ENCODE results near the gene NUP62.

NUP62 gene

GRCh38 chr19:49879243-49879963 is 49.9 kb downstream of the NUP62 start:
- no peak for DNase-seq

DNA sequence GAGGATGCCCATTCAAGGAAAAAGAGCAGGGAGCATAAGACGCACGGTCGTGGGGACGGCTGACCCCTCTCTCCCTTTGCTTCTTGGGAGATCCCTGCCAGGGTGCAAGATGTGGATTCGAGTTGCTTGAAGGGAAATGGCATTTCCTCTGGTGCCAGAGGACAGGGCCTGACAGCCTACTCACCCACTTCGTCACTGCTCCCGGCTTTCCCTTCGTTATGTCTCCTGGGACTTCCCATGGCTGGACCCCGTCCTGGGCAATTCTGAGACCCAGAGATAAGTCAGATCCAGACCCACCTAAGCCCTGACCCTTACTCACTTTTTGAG is 50.6 kb downstream of the NUP62 start:
- no peak for DNase-seq

DNA sequence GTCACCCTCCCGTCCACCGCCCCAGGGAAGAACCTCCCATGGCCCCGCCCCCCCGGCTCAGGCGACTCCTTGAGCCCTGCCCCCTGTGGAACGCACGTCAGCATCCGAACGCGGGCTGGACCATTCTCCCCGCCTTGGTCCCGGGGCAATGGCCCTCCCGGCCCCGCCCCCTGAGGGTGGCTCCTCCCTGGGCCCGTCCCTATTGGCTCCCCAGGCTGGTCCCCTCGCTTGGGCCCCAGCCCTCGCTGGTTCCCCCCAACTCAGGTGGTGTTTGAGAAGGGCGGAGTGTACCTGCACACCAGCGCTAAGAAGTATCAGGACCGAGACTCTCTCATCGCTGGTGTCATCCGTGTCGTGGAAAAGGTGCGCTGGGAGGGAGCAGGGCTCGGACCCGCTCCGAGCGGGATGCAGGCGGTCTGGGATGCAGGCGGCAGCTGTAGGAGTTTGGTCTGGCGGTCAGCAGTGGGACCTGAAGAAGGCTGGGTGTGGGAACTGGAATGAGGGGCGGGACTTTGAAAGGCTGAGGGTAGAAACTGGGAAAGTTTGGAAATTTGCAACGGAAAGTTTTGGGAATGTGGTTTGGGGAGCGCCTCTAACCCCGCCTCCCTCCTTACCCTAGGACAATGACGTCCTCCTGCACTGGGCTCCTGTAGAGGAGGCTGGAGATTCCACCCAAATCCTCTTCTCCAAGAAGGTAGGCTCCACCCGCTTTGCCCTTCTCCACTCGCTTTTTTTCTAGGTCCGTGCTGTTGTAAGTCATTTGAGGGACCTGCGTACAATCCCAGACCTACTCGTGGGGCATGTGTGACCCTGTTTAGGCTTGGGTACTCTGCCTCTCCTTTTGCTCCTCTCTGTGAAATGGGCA is 51.2 kb downstream of the NUP62 start:
- peak; percentile 86 for DNase-seq

GRCh38 chr19:49877020-49877878 is 52.1 kb downstream of the NUP62 start, which contains the start of the genes AKT1S1 and TBC1D17:
Gene AKT1S1 (minus strand): TSS chr19:49877355. CDS start chr19:49873295, 4,060 bp downstream.
Gene TBC1D17 (plus strand): TSS chr19:49877702. CDS start chr19:49877724, 22 bp downstream.
- DNase-seq: peak; percentile 99

DNA sequence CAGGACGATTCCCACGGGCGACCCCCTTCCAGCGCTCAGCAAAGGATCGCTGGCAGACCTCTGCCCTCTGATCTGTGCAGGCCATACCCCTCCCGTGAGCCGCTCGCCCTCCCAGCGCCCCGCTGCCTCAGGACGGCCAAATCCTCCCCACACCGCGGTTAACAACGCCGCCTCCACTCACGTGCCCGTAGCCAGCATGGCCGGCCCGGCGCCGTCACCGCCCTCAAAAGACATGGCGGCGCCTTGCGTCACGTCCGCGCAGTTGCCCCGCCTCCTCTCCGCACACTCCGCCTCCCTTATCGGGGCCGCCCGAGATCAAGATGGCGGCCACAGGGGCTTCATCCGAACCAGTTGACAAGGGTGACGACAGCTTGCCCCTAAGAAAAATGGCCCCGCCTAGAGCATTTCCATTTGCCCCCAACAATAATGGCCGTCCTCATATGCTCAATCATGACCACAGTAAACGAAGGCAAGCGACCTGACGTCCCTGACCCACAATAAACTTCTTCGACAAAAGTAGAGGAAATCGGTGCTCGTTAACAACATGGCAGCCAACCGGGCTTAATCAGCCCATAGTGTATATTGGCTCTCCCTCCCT is 52.8 kb downstream of the NUP62 start:
- peak; percentile 98 for DNase-seq

- peak; percentile 17 for DNase-seq
These were observed 53.4 kb downstream of the NUP62 start for GRCh38 chr19:49875857-49876421.

DNA sequence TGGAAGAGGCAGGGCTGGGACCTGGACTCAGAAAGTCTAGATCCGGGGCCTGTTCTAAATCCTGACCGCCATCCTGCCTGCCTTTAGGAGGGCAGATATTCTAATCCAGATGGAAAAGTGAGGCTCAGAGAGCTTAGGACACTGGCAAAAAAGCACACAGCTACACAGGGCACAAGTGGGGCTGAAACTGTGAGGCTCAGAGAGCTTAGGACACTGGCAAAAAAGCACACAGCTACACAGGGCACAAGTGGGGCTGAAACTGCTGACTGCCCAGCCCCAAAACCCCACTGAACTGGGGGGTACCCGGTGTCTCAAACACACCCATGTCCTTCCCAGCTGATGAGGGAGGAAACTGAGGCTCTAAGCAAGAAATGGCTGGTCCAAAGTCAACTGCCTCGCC is 54.1 kb downstream of the NUP62 start:
- no peak for DNase-seq

DNA sequence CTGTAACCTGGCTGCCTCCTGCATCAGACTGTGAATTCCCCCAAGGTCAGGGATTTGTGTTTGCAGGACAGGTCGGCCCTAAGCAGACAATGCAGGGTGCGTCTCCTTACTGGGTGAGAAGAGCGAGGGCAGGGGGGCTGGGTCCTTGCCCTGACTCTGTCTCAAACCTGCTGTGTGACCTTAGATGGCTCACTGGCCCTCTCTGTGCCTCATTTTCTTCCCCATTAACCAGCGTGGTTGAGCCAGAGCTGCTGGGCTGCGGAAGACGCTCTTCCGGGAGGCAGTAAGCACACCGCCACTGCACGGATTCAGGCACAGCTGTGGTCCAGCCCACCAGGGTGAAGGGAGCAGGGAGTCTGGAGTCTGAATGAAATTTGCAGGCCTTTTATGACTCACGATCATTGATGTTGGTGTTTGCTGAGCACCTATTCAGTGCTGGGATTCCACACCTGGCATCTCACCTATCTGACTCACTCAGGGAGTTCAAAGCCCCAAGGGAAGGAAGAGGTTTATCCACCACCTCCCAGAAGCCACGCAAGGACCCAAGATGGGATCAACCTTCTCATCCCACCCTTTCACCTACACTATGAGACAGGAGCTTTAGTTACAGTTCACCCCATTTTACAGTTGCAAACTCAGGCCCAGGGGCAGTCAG is 54.7 kb downstream of the NUP62 start:
- DNase-seq: no peak

GRCh38 chr19:49873834-49874233 is 55.5 kb downstream of the NUP62 start:
- DNase-seq: no peak

GRCh38 chr19:49873129-49873521 is 56.2 kb downstream of the NUP62 start:
- DNase-seq: no peak

DNA sequence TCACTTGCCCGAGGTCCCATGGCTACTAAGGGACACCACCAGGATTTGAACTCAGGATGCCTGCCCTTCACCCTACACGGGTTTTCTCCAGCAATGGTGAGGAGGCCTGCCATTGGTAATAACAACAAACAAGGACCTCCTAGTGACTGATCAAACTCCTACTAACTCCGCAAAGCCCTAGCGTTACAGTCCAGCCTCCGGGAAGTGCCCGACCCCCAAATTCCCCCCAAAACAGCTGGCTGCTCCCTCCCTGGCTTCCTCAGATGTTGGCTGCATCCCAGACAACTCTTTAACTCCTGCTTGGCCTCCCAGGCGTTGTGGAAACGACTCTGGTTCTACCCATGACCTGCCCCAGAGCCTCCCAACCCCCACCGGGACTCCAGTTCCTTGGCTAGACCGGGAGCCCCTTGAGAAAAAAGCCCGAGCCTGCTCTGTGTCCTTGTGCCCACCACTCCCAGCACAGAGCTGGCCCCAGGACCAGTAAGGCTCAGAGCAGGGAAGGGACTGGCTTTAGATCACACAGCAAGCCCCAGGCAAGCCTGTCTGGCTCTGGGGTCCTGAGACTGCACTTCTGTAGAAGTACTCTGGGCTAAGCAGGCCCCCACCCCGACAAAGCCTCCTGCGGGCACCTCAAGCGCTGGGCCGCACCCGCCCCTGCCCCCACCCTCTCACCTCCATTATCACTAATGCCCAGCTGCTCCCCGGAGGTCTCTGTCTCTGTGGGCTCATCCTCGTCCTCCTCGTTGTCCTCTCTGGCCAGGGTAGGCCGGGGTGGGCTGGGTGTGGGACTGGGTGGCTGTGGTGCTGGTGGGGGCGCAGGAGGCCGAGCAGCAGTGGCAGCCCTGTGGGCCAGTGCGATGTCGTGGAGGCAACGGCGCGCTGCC is 56.8 kb downstream of the NUP62 start:
- no peak for DNase-seq

GRCh38 chr19:49871349-49871985 is 57.8 kb downstream of the NUP62 start:
- DNase-seq: no peak

- no peak for DNase-seq
These were observed 58.9 kb downstream of the NUP62 start for GRCh38 chr19:49870309-49870901.

GRCh38 chr19:49869484-49870308 is 59.6 kb downstream of the NUP62 start:
- peak; percentile 99 for DNase-seq

GRCh38 chr19:49869009-49869483 is 60.3 kb downstream of the NUP62 start:
- DNase-seq: no peak

- peak; percentile 78 for DNase-seq
These were observed 62.1 kb downstream of the NUP62 start, which contains the start of gene PNKP for GRCh38 chr19:49866933-49867782. Gene PNKP (minus strand): TSS chr19:49867576. CDS start chr19:49867204, 372 bp downstream.

GRCh38 chr19:49864890-49865289 is 64.4 kb downstream of the NUP62 start:
- no peak for DNase-seq

- no peak for DNase-seq
These were observed 65.4 kb downstream of the NUP62 start for GRCh38 chr19:49863935-49864320.

All from kidney glomerular epithelial cell (primary cell).